Measurements from ENCODE around the gene CLNK. TPM values are rescaled to one million over a fixed set of nuclear protein-coding genes. Genes with fewer than 3 reads are reported as not detected.

CLNK gene
- total RNA-seq, 1 donor from 2014 or later: not detected

- DNase-seq (ENCODE audit: low spot score): no peak
- H3K4me1 Mint-ChIP-seq (ENCODE audit: unreplicated experiment): peaks cover 21% of the 10 kb centered on the region
- peaks cover 5% of the 10 kb centered on the region for H3K9me3 Mint-ChIP-seq (ENCODE audit: unreplicated experiment)
- peaks cover 17% of the 10 kb centered on the region for H3K27me3 Mint-ChIP-seq (ENCODE audit: unreplicated experiment)
- no peak for TF ChIP-seq CTCF (IDR thresholded peaks at IDR 0.05; ENCODE audit: unreplicated experiment)
- H3K4me3 Mint-ChIP-seq (ENCODE audit: unreplicated experiment): peak overlapping the region; percentile 42
- H3K27ac Mint-ChIP-seq (ENCODE audit: unreplicated experiment): no peak overlapping the region
- peaks cover 25% of the 10 kb centered on the region for H3K36me3 Mint-ChIP-seq (ENCODE audit: low read depth, unreplicated experiment)
These were observed 229.8 kb downstream of the CLNK start for GRCh38 chr4:10454726-10455125.

GRCh38 chr4:10454121-10454520, 230.4 kb downstream of the CLNK start:
- no peak for TF ChIP-seq CTCF (IDR thresholded peaks at IDR 0.05; ENCODE audit: unreplicated experiment)
- Mint-ChIP-seq H3K4me3 (ENCODE audit: unreplicated experiment) (peak overlapping the region; percentile 73), H3K9me3 (ENCODE audit: unreplicated experiment) (peaks cover 5% of the 10 kb centered on the region), H3K27ac (ENCODE audit: unreplicated experiment) (peak overlapping the region; percentile 61), H3K36me3 (ENCODE audit: low read depth, unreplicated experiment) (peaks cover 28% of the 10 kb centered on the region), H3K27me3 (ENCODE audit: unreplicated experiment) (peaks cover 12% of the 10 kb centered on the region), H3K4me1 (ENCODE audit: unreplicated experiment) (peaks cover 21% of the 10 kb centered on the region)
- no peak for DNase-seq (ENCODE audit: low spot score)

GRCh38 chr4:10448991-10449390, 235.6 kb downstream of the CLNK start:
- H3K27ac Mint-ChIP-seq (ENCODE audit: unreplicated experiment): no peak overlapping the region
- no peak for TF ChIP-seq CTCF (IDR thresholded peaks at IDR 0.05; ENCODE audit: unreplicated experiment)
- DNase-seq (ENCODE audit: low spot score): no peak
- H3K36me3 Mint-ChIP-seq (ENCODE audit: low read depth, unreplicated experiment): peaks cover 62% of the 10 kb centered on the region
- no peak overlapping the region for H3K4me3 Mint-ChIP-seq (ENCODE audit: unreplicated experiment)
- no peaks in the 10 kb centered on the region for H3K9me3 Mint-ChIP-seq (ENCODE audit: unreplicated experiment)
- peaks cover 2% of the 10 kb centered on the region for H3K27me3 Mint-ChIP-seq (ENCODE audit: unreplicated experiment)
- H3K4me1 Mint-ChIP-seq (ENCODE audit: unreplicated experiment): peaks cover 9% of the 10 kb centered on the region

- Mint-ChIP-seq H3K4me3 (ENCODE audit: unreplicated experiment) (no peak overlapping the region), H3K9me3 (ENCODE audit: unreplicated experiment) (no peaks in the 10 kb centered on the region), H3K4me1 (ENCODE audit: unreplicated experiment) (peaks cover 9% of the 10 kb centered on the region), H3K27ac (ENCODE audit: unreplicated experiment) (no peak overlapping the region), H3K36me3 (ENCODE audit: low read depth, unreplicated experiment) (peaks cover 49% of the 10 kb centered on the region), H3K27me3 (ENCODE audit: unreplicated experiment) (peaks cover 2% of the 10 kb centered on the region)
- no peak for TF ChIP-seq CTCF (IDR thresholded peaks at IDR 0.05; ENCODE audit: unreplicated experiment)
- DNase-seq (ENCODE audit: low spot score): no peak
These were observed 241.6 kb downstream of the CLNK start for GRCh38 chr4:10442976-10443375.

- peaks cover 38% of the 10 kb centered on the region for H3K36me3 Mint-ChIP-seq (ENCODE audit: low read depth, unreplicated experiment)
These were observed 243.1 kb downstream of the CLNK start for GRCh38 chr4:10441512-10441911.

More at GRCh38 chr4:10441512-10441911, 243.1 kb downstream of the CLNK start:
- DNase-seq (ENCODE audit: low spot score): no peak
- no peaks in the 10 kb centered on the region for H3K9me3 Mint-ChIP-seq (ENCODE audit: unreplicated experiment)
- peaks cover 9% of the 10 kb centered on the region for H3K4me1 Mint-ChIP-seq (ENCODE audit: unreplicated experiment)
- no peak overlapping the region for H3K4me3 Mint-ChIP-seq (ENCODE audit: unreplicated experiment)
- H3K27ac Mint-ChIP-seq (ENCODE audit: unreplicated experiment): no peak overlapping the region
- TF ChIP-seq CTCF (IDR thresholded peaks at IDR 0.05; ENCODE audit: unreplicated experiment): no peak
- no peaks in the 10 kb centered on the region for H3K27me3 Mint-ChIP-seq (ENCODE audit: unreplicated experiment)
